ENCODE data around the gene MRGPRD. TPM values are rescaled to one million over a fixed set of nuclear protein-coding genes. Genes with fewer than 3 reads are reported as not detected.

MRGPRD gene
- total RNA-seq, 1 experiment from 2014 or later: not detected

GRCh38 chr11:68947151-68947550 is 33.6 kb downstream of the MRGPRD start:
- H3K4me3 Mint-ChIP-seq: no peak overlapping the region
- no peak for TF ChIP-seq SMAD4 (CRISPR knock-in tag; IDR thresholded peaks at IDR 0.05)
- TF ChIP-seq SMAD3 (CRISPR knock-in tag; IDR thresholded peaks at IDR 0.05; ENCODE audit: borderline replicate concordance): no peak
- no peak for TF ChIP-seq FOXP1 (CRISPR knock-in tag; IDR thresholded peaks at IDR 0.05; ENCODE audit: borderline replicate concordance)
- no peak for TF ChIP-seq ARID4B (CRISPR knock-in tag; IDR thresholded peaks at IDR 0.05; ENCODE audit: borderline replicate concordance)
- TF ChIP-seq JUN (CRISPR knock-in tag; IDR thresholded peaks at IDR 0.05): no peak
- no peak for TF ChIP-seq MYBL2 (CRISPR knock-in tag; IDR thresholded peaks at IDR 0.05)
- DNase-seq (ENCODE audit: low spot score) (no peak), ATAC-seq (no peak)
- ChIA-PET CTCF (interaction anchor here (0.7 kb wide), 1 partner anchor 97 kb away, joined by 3 read pairs; no protein-coding TSS in a partner anchor), POLR2A (no interaction called here)
- H3K27me3 Mint-ChIP-seq (ENCODE audit: low read depth): no peaks in the 10 kb centered on the region
- H3K9me3 Mint-ChIP-seq: no peaks in the 10 kb centered on the region
- no peaks in the 10 kb centered on the region for H3K36me3 Mint-ChIP-seq
- peaks cover 18% of the 10 kb centered on the region for H3K4me1 Mint-ChIP-seq
- H3K27ac Mint-ChIP-seq: no peak overlapping the region

DNA sequence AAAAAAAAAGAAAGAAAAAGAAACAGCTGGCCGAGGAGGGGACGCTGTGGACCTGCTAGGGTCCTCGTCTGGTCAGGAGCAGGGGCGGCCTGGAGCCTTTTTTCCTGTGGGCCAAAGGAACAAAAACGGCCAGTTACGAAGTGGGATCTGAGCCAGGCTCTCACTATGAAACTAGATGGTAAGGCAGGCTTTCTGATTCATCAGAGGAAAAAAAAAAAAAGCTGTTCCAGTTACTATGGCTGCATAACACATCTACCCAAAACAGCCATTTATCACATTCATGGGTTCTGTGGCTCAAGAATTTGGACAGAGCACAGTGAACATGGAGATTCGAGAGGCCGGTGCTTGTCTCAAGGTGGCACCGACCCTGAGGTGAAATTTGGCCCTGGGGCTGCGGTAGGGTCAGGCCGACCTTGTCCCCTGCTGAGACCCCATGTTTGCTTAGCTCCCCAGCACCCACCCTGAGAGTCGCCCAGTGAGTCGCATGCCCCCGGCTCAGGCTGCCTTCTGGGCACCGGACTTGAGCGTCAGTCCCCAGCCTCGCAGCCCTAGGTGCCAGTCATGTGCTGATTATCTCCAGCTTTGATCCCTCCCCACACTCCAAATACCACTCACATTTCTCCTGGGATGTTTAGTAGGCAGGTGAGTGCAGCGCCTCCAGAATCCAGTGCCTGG is 34.2 kb downstream of the MRGPRD start:
- CTCF ChIA-PET: interaction anchor here (0.7 to 1.1 kb wide), 3 partner anchors 9 to 148 kb away, joined by 3 to 4 read pairs (median 3); no protein-coding TSS in a partner anchor

GRCh38 chr11:68942751-68943271 is 38.0 kb downstream of the MRGPRD start:
- H3K9me3 Mint-ChIP-seq: no peaks in the 10 kb centered on the region
- ChIA-PET CTCF (interaction anchor here (0.6 to 1.5 kb wide), 5 partner anchors 14 to 144 kb away, joined by 3 to 4 read pairs (median 3); no protein-coding TSS in a partner anchor), POLR2A (no interaction called here)
- no peak overlapping the region for H3K4me3 Mint-ChIP-seq
- no peak overlapping the region; the same call in 1 of the 2 replicates for H3K27ac Mint-ChIP-seq
- 0 out of 2 replicates have a peak, but pooled peaks cover 4% of the 10 kb centered on the region for H3K4me1 Mint-ChIP-seq
- no peaks in the 10 kb centered on the region for H3K27me3 Mint-ChIP-seq (ENCODE audit: low read depth)
- peaks cover 5% of the 10 kb centered on the region; the same call in 1 of the 2 replicates for H3K36me3 Mint-ChIP-seq
- peak; percentile 29; the same call in 1 of the 2 replicates for ATAC-seq
- no peak for DNase-seq (ENCODE audit: low spot score)
- TF ChIP-seq HMGA2 (CRISPR knock-in tag; IDR thresholded peaks at IDR 0.05): no peak
- TF ChIP-seq PRRX2 (CRISPR knock-in tag; IDR thresholded peaks at IDR 0.05): no peak
- TF ChIP-seq GTF2I (CRISPR knock-in tag; conservative IDR thresholded peaks at IDR 0.05): no peak

More for the DNA sequence above, 34.2 kb downstream of the MRGPRD start:
- Mint-ChIP-seq H3K27ac (no peak overlapping the region), H3K36me3 (no peaks in the 10 kb centered on the region), H3K4me3 (no peak overlapping the region), H3K9me3 (no peaks in the 10 kb centered on the region), H3K27me3 (ENCODE audit: low read depth) (no peaks in the 10 kb centered on the region), H3K4me1 (peaks cover 18% of the 10 kb centered on the region)
- POLR2A ChIA-PET: interaction anchor here (0.6 kb wide), 1 partner anchor 507 kb away, joined by 3 read pairs; no protein-coding TSS in a partner anchor
- ATAC-seq: no peak
- DNase-seq (ENCODE audit: low spot score): no peak
- no peak for TF ChIP-seq ZNF317 (CRISPR knock-in tag; IDR thresholded peaks at IDR 0.05; ENCODE audit: borderline replicate concordance, low read depth)
- TF ChIP-seq ZBTB21 (CRISPR knock-in tag; IDR thresholded peaks at IDR 0.05; ENCODE audit: borderline replicate concordance): no peak
- TF ChIP-seq ESRRA (CRISPR knock-in tag; IDR thresholded peaks at IDR 0.05; ENCODE audit: borderline replicate concordance): no peak
- TF ChIP-seq NFE2L1 (CRISPR knock-in tag; IDR thresholded peaks at IDR 0.05): no peak
- TF ChIP-seq MYBL2 (CRISPR knock-in tag; IDR thresholded peaks at IDR 0.05): no peak
- TF ChIP-seq JUN (CRISPR knock-in tag; IDR thresholded peaks at IDR 0.05): no peak

- peaks cover 9% of the 10 kb centered on the region; the same call in 1 of the 2 replicates for H3K36me3 Mint-ChIP-seq
- TF ChIP-seq, protein P1, sequence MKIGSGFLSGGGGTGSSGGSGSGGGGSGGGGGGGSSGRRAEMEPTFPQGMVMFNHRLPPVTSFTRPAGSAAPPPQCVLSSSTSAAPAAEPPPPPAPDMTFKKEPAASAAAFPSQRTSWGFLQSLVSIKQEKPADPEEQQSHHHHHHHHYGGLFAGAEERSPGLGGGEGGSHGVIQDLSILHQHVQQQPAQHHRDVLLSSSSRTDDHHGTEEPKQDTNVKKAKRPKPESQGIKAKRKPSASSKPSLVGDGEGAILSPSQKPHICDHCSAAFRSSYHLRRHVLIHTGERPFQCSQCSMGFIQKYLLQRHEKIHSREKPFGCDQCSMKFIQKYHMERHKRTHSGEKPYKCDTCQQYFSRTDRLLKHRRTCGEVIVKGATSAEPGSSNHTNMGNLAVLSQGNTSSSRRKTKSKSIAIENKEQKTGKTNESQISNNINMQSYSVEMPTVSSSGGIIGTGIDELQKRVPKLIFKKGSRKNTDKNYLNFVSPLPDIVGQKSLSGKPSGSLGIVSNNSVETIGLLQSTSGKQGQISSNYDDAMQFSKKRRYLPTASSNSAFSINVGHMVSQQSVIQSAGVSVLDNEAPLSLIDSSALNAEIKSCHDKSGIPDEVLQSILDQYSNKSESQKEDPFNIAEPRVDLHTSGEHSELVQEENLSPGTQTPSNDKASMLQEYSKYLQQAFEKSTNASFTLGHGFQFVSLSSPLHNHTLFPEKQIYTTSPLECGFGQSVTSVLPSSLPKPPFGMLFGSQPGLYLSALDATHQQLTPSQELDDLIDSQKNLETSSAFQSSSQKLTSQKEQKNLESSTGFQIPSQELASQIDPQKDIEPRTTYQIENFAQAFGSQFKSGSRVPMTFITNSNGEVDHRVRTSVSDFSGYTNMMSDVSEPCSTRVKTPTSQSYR (CRISPR knock-in tag; IDR thresholded peaks at IDR 0.05): no peak
- TF ChIP-seq PRRX2 (CRISPR knock-in tag; IDR thresholded peaks at IDR 0.05) (no peak), SP1 (CRISPR knock-in tag; conservative IDR thresholded peaks at IDR 0.05) (no peak), ZBTB21 (CRISPR knock-in tag; IDR thresholded peaks at IDR 0.05; ENCODE audit: borderline replicate concordance) (no peak), SMAD4 (CRISPR knock-in tag; IDR thresholded peaks at IDR 0.05) (no peak), ZNF416 (CRISPR knock-in tag; IDR thresholded peaks at IDR 0.05) (no peak), USF1 (CRISPR knock-in tag; IDR thresholded peaks at IDR 0.05) (no peak)
- TF ChIP-seq, protein P2, sequence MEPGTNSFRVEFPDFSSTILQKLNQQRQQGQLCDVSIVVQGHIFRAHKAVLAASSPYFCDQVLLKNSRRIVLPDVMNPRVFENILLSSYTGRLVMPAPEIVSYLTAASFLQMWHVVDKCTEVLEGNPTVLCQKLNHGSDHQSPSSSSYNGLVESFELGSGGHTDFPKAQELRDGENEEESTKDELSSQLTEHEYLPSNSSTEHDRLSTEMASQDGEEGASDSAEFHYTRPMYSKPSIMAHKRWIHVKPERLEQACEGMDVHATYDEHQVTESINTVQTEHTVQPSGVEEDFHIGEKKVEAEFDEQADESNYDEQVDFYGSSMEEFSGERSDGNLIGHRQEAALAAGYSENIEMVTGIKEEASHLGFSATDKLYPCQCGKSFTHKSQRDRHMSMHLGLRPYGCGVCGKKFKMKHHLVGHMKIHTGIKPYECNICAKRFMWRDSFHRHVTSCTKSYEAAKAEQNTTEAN (CRISPR knock-in tag; IDR thresholded peaks at IDR 0.05): no peak
These were observed 38.6 kb downstream of the MRGPRD start for GRCh38 chr11:68942095-68942620.

More at GRCh38 chr11:68942095-68942620, 38.6 kb downstream of the MRGPRD start:
- Mint-ChIP-seq H3K27ac (no peak overlapping the region), H3K9me3 (no peaks in the 10 kb centered on the region), H3K27me3 (ENCODE audit: low read depth) (no peaks in the 10 kb centered on the region), H3K4me1 (0 out of 2 replicates have a peak, but pooled peaks cover 4% of the 10 kb centered on the region), H3K4me3 (no peak overlapping the region)
- POLR2A ChIA-PET: no interaction called here
- CTCF ChIA-PET: interaction anchor here (0.6 to 3.1 kb wide), 7 partner anchors 8 to 144 kb away, joined by 3 to 16 read pairs (median 4); no protein-coding TSS in a partner anchor
- no peak for ATAC-seq
- DNase-seq (ENCODE audit: low spot score): no peak

Data from WTC11 (cell line).